Testis (tissue), 2 donors: Measurements from ENCODE around the gene FYCO1.

ENCODE experiments used
- POLR2A ChIP-seq: fragments of 450-650 bp; IDR thresholded peaks from one replicate; pipeline ENCODE4 v1.6.1; 2017; ENCODE audit warnings: antibody characterized with exemption, mild to moderate bottlenecking, moderate library complexity
- TF ChIP-seq, protein P1 (sequence below), 3 experiments: fragments of 450-650 bp in 2 of 3; fragments of 200-600 bp in 1 of 3; sonication (generic) in 1 of 3; IDR thresholded peaks; one replicate each; pipeline ENCODE4 v1.5.1; 2016 to 2019; ENCODE audit warnings: antibody characterized with exemption in 3 of 3, mild to moderate bottlenecking in 2 of 3, moderate library complexity in 1 of 3

DNA sequence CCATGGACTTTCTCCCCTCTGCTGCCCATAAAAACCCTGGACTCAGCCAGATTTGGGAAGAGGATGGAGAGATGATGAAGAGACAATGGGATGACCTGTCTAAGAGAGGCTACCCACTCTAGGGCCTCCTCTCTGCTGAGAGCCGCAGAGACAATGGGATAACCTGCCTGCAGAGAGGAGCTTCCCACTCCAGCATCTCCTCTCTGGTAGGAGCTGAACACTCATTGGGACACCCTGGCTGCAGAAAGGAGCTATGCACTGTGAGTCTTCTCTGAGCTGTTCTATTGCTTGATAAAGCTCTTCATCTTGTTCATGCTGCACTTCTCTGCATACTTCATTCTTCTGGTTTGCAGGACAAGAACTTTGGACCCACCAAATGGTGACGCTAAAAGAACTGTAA lies 36.1 kb upstream of the FYCO1 start:
- TF ChIP-seq, protein P1, sequence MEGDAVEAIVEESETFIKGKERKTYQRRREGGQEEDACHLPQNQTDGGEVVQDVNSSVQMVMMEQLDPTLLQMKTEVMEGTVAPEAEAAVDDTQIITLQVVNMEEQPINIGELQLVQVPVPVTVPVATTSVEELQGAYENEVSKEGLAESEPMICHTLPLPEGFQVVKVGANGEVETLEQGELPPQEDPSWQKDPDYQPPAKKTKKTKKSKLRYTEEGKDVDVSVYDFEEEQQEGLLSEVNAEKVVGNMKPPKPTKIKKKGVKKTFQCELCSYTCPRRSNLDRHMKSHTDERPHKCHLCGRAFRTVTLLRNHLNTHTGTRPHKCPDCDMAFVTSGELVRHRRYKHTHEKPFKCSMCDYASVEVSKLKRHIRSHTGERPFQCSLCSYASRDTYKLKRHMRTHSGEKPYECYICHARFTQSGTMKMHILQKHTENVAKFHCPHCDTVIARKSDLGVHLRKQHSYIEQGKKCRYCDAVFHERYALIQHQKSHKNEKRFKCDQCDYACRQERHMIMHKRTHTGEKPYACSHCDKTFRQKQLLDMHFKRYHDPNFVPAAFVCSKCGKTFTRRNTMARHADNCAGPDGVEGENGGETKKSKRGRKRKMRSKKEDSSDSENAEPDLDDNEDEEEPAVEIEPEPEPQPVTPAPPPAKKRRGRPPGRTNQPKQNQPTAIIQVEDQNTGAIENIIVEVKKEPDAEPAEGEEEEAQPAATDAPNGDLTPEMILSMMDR (IDR thresholded peaks at IDR 0.05) = no peak
- no peak for TF ChIP-seq POLR2A
